Measurements from ENCODE around the gene PAX4.

Gene PAX4

DNA sequence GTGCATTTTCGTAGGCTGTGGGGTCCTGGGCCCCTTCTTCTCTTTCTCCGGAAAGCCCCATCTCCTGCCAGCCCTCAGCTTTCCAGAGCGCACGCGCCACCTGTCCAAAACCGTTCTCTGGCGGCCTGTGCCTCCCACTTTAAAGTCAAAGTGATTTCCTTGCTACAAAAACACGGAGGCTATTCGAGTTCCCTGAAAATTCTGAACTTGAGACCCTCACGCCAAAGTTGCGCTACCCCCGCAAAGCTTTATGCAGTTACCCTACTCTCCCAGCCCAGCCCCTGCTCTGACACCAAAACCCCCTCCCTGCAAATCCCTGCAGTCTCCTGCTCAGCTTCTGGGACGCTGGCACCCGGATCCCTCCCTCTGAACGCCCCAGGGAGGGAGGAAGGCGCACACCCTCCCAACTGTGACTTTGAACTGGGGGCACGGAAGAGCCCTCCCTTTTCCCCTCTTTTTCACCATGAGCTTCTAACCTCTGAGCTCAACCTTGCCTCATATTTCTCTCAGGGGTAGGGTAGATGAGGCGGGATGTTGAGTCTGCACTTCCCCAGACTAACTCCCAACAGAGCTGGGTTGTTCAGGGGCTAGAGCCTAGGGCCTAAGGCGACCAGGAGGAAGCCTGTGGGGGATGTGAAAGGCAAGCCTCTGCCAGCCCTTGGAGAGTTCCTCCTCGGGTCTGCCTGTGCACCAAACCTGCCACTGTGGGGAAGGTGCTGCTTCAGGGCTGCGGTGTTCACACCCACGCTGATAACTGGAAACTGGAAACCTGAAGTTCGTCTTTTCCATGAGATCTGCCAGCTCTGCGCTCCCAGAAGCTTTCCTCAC, 2.7 kb upstream of the PAX4 start:
- H4K8ac ChIP-seq (ENCODE audit: low read depth, low read length) = no peak overlapping the region
- peak overlapping the region; percentile 10 for H3K27ac ChIP-seq (ENCODE audit: low read depth, low read length)
- peak overlapping the region; percentile 32 for H3K4me2 ChIP-seq (ENCODE audit: low read length)
- H3K56ac ChIP-seq (ENCODE audit: low read length) = peak overlapping the region; percentile 51
- H4K5ac ChIP-seq (ENCODE audit: low read length) = no peak overlapping the region
- H2AK5ac ChIP-seq (ENCODE audit: low read length) = no peak overlapping the region
- peaks cover 2% of the 10 kb centered on the region for H3K4me1 ChIP-seq (ENCODE audit: control insufficient read depth, low read depth, low read length)
- no peak overlapping the region for H2BK5ac ChIP-seq (ENCODE audit: low read length)
- peak overlapping the region; percentile 13 for H3K18ac ChIP-seq (ENCODE audit: low read length)
- no peak overlapping the region for H3K4ac ChIP-seq (ENCODE audit: low read depth, low read length)
- H2BK15ac ChIP-seq (replicated peaks; ENCODE audit: low read depth) = no peak overlapping the region
- no peaks in the 10 kb centered on the region for H3K27me3 ChIP-seq (ENCODE audit: insufficient read depth, low read length, poor library complexity)
- H3K4me3 ChIP-seq (ENCODE audit: low read length) = peak overlapping the region; percentile 10
- peak overlapping the region; percentile 57 for H3K9ac ChIP-seq (ENCODE audit: low read length)
- H2BK120ac ChIP-seq (ENCODE audit: low read depth, low read length) = no peak overlapping the region
- WGBS (ENCODE audit: extremely low coverage, insufficient coverage, low lambda C conversion rate) = no CpG with 5 or more reads among the region's 24 CpGs
- H3K79me1 ChIP-seq (ENCODE audit: low read length) = no peaks in the 10 kb centered on the region
- no peaks in the 10 kb centered on the region for H3K36me3 ChIP-seq (ENCODE audit: control insufficient read depth, insufficient read depth, low read length)
- H3K23ac ChIP-seq (ENCODE audit: low read length) = no peak overlapping the region
- no peaks in the 10 kb centered on the region for H3K79me2 ChIP-seq (ENCODE audit: control insufficient read depth, insufficient read depth, low read length)
- DNase-seq = peak; percentile 81

DNA sequence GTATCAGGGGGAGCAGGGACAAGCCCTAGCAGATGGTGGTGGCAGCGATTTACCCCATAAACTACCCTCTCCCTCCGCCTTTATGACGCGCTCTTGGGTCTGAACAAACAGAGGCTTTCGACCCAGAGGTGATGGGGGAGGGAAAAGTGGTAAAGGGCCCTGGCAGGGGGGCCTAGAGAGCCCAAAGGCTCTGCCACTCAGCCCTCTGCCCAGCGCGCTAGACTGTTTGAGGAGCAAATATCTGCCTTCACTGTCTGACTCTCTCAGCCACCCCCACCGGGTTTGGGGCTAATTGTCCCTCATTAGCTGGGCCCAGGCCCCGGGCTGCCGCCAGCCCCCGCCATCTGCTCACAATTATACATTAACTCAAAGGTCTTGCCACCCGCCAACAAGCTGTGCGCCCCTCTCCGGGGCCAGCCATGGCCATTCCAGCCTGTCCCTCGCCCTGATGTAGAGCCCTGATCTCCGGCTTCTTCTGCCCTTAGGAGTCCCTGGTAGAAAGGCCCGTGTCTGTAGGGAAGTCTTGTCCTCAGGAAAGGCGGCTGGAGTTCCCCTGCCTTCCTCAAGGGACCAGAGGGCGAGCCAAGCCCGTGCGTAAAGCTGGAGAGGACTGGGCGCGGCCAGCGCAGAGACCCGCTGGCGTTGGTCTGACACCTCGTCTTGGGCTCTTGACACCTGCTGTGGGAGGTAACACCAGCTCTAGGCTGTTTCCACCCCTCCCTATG, 1.9 kb upstream of the PAX4 start:
- H3K27me3 ChIP-seq (ENCODE audit: insufficient read depth, low read length, poor library complexity) = no peaks in the 10 kb centered on the region

DNA sequence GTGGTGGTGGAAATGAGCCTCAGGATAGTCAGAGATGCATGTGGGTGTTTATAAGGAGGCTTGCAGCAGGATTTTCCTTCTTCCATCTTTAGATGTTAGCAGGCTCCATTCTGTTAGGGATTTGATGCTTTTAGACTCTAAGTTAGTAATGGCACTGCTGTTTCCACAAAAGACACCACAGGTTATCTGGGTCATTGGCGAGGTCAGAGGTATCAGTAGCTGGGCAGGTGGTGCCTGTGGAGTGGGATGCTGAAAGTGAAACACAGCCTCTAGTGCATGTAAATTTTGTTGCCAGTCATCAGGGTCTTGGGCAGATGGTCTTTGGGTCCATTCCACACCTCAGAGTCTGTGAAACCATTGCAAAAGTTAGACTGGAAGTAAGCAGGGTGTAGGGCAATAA, 833 bp upstream of the PAX4 start:
- no peak overlapping the region for H3K4me2 ChIP-seq (ENCODE audit: low read length)
- H4K8ac ChIP-seq (ENCODE audit: low read depth, low read length) = no peak overlapping the region
- no peak overlapping the region for H2BK5ac ChIP-seq (ENCODE audit: low read length)
- H4K5ac ChIP-seq (ENCODE audit: low read length) = no peak overlapping the region
- DNase-seq = no peak
- no peak overlapping the region for H3K9ac ChIP-seq (ENCODE audit: low read length)
- no peak overlapping the region for H3K4ac ChIP-seq (ENCODE audit: low read depth, low read length)
- no peaks in the 10 kb centered on the region for H3K79me1 ChIP-seq (ENCODE audit: low read length)
- H3K27ac ChIP-seq (ENCODE audit: low read depth, low read length) = no peak overlapping the region
- H3K18ac ChIP-seq (ENCODE audit: low read length) = no peak overlapping the region
- H3K56ac ChIP-seq (ENCODE audit: low read length) = no peak overlapping the region
- peaks cover 2% of the 10 kb centered on the region for H3K4me1 ChIP-seq (ENCODE audit: control insufficient read depth, low read depth, low read length)
- H3K4me3 ChIP-seq (ENCODE audit: low read length) = no peak overlapping the region
- H3K79me2 ChIP-seq (ENCODE audit: control insufficient read depth, insufficient read depth, low read length) = no peaks in the 10 kb centered on the region
- no CpG with 5 or more reads among the region's 1 CpG for WGBS (ENCODE audit: extremely low coverage, insufficient coverage, low lambda C conversion rate)
- H2BK15ac ChIP-seq (replicated peaks; ENCODE audit: low read depth) = no peak overlapping the region
- no peak overlapping the region for H3K23ac ChIP-seq (ENCODE audit: low read length)
- no peak overlapping the region for H2AK5ac ChIP-seq (ENCODE audit: low read length)
- H2BK120ac ChIP-seq (ENCODE audit: low read depth, low read length) = no peak overlapping the region
- H3K27me3 ChIP-seq (ENCODE audit: insufficient read depth, low read length, poor library complexity) = no peaks in the 10 kb centered on the region
- no peaks in the 10 kb centered on the region for H3K36me3 ChIP-seq (ENCODE audit: control insufficient read depth, insufficient read depth, low read length)

More for the DNA sequence above, 1.9 kb upstream of the PAX4 start:
- H3K23ac ChIP-seq (ENCODE audit: low read length) = no peak overlapping the region
- H2BK120ac ChIP-seq (ENCODE audit: low read depth, low read length) = no peak overlapping the region
- H3K18ac ChIP-seq (ENCODE audit: low read length) = no peak overlapping the region
- peak overlapping the region; percentile 27 for H3K27ac ChIP-seq (ENCODE audit: low read depth, low read length)
- no peak overlapping the region for H2AK5ac ChIP-seq (ENCODE audit: low read length)
- peak; percentile 93 for DNase-seq
- H3K79me1 ChIP-seq (ENCODE audit: low read length) = no peaks in the 10 kb centered on the region
- H4K5ac ChIP-seq (ENCODE audit: low read length) = no peak overlapping the region
- H3K4me3 ChIP-seq (ENCODE audit: low read length) = peak overlapping the region; percentile 10
- H3K56ac ChIP-seq (ENCODE audit: low read length) = peak overlapping the region; percentile 51
- no peak overlapping the region for H2BK15ac ChIP-seq (replicated peaks; ENCODE audit: low read depth)
- no peak overlapping the region for H3K4ac ChIP-seq (ENCODE audit: low read depth, low read length)
- no peak overlapping the region for H4K8ac ChIP-seq (ENCODE audit: low read depth, low read length)
- peak overlapping the region; percentile 57 for H3K9ac ChIP-seq (ENCODE audit: low read length)
- H3K36me3 ChIP-seq (ENCODE audit: control insufficient read depth, insufficient read depth, low read length) = no peaks in the 10 kb centered on the region
- no CpG with 5 or more reads among the region's 27 CpGs for WGBS (ENCODE audit: extremely low coverage, insufficient coverage, low lambda C conversion rate)
- no peaks in the 10 kb centered on the region for H3K79me2 ChIP-seq (ENCODE audit: control insufficient read depth, insufficient read depth, low read length)
- H2BK5ac ChIP-seq (ENCODE audit: low read length) = no peak overlapping the region
- H3K4me1 ChIP-seq (ENCODE audit: control insufficient read depth, low read depth, low read length) = peaks cover 2% of the 10 kb centered on the region
- H3K4me2 ChIP-seq (ENCODE audit: low read length) = peak overlapping the region; percentile 32

DNA sequence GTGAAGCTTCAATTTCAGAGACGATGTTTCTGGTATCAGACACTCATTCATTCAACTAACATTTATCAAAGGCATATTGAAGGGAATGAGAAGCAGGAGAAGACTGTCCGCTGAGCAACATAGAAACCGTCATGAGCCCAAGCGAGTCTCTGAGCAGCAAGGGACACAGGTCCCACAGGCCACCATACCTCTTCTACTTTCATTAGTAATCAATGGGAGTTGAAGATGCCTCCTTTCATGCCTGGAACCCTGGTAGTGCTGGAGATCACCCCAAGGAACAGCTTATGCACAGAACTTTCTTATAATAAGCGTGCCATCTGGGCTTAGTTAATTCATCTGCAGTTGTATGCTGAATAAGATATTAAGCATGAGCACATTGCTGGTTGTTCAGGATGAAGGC, 1.2 kb downstream of the PAX4 start:
- H3K4me3 ChIP-seq (ENCODE audit: low read length) = no peak overlapping the region
- H3K23ac ChIP-seq (ENCODE audit: low read length) = no peak overlapping the region
- H4K5ac ChIP-seq (ENCODE audit: low read length) = no peak overlapping the region
- no peak for DNase-seq
- no peak overlapping the region for H3K9ac ChIP-seq (ENCODE audit: low read length)
- no peak overlapping the region for H2BK5ac ChIP-seq (ENCODE audit: low read length)
- H3K4me2 ChIP-seq (ENCODE audit: low read length) = no peak overlapping the region
- no peak overlapping the region for H2AK5ac ChIP-seq (ENCODE audit: low read length)
- H2BK120ac ChIP-seq (ENCODE audit: low read depth, low read length) = no peak overlapping the region
- H4K8ac ChIP-seq (ENCODE audit: low read depth, low read length) = no peak overlapping the region
- WGBS (ENCODE audit: extremely low coverage, insufficient coverage, low lambda C conversion rate) = no CpG with 5 or more reads among the region's 5 CpGs
- no peaks in the 10 kb centered on the region for H3K79me1 ChIP-seq (ENCODE audit: low read length)
- H3K56ac ChIP-seq (ENCODE audit: low read length) = no peak overlapping the region
- no peaks in the 10 kb centered on the region for H3K79me2 ChIP-seq (ENCODE audit: control insufficient read depth, insufficient read depth, low read length)
- peaks cover 2% of the 10 kb centered on the region for H3K4me1 ChIP-seq (ENCODE audit: control insufficient read depth, low read depth, low read length)
- H3K18ac ChIP-seq (ENCODE audit: low read length) = no peak overlapping the region
- no peaks in the 10 kb centered on the region for H3K27me3 ChIP-seq (ENCODE audit: insufficient read depth, low read length, poor library complexity)
- no peak overlapping the region for H2BK15ac ChIP-seq (replicated peaks; ENCODE audit: low read depth)
- no peak overlapping the region for H3K27ac ChIP-seq (ENCODE audit: low read depth, low read length)
- no peak overlapping the region for H3K4ac ChIP-seq (ENCODE audit: low read depth, low read length)
- no peaks in the 10 kb centered on the region for H3K36me3 ChIP-seq (ENCODE audit: control insufficient read depth, insufficient read depth, low read length)

DNA sequence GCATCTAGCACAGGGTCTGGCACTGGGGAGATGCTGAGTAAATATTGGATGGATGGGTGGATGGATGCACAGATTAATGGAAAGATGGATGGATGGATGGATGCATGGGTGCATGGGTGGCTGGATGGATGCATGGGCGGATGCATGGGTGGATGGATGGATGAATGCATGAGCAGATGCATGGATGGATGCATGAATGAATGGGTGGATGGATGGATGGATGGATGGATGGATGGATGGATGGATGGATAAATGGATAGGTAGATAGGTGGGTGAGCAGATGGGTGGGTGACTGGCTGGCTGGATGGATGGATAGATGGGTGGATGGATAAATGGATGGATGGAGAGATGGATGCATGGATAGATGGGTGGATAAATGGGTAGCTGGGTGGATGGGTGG, 5.7 kb downstream of the PAX4 start:
- no CpG with 5 or more reads among the region's 1 CpG for WGBS (ENCODE audit: extremely low coverage, insufficient coverage, low lambda C conversion rate)
- H2BK120ac ChIP-seq (ENCODE audit: low read depth, low read length) = no peak overlapping the region
- no peak overlapping the region for H3K4me3 ChIP-seq (ENCODE audit: low read length)
- no peak overlapping the region for H4K8ac ChIP-seq (ENCODE audit: low read depth, low read length)
- no peaks in the 10 kb centered on the region for H3K4me1 ChIP-seq (ENCODE audit: control insufficient read depth, low read depth, low read length)
- H2BK5ac ChIP-seq (ENCODE audit: low read length) = no peak overlapping the region
- H3K56ac ChIP-seq (ENCODE audit: low read length) = no peak overlapping the region
- H3K18ac ChIP-seq (ENCODE audit: low read length) = no peak overlapping the region
- H3K9ac ChIP-seq (ENCODE audit: low read length) = no peak overlapping the region
- H3K79me1 ChIP-seq (ENCODE audit: low read length) = no peaks in the 10 kb centered on the region
- no peaks in the 10 kb centered on the region for H3K27me3 ChIP-seq (ENCODE audit: insufficient read depth, low read length, poor library complexity)
- H3K4ac ChIP-seq (ENCODE audit: low read depth, low read length) = no peak overlapping the region
- H2BK15ac ChIP-seq (replicated peaks; ENCODE audit: low read depth) = no peak overlapping the region
- H2AK5ac ChIP-seq (ENCODE audit: low read length) = no peak overlapping the region
- no peak overlapping the region for H3K27ac ChIP-seq (ENCODE audit: low read depth, low read length)
- no peak overlapping the region for H3K4me2 ChIP-seq (ENCODE audit: low read length)
- no peak overlapping the region for H4K5ac ChIP-seq (ENCODE audit: low read length)
- no peaks in the 10 kb centered on the region for H3K36me3 ChIP-seq (ENCODE audit: control insufficient read depth, insufficient read depth, low read length)
- H3K23ac ChIP-seq (ENCODE audit: low read length) = no peak overlapping the region
- no peaks in the 10 kb centered on the region for H3K79me2 ChIP-seq (ENCODE audit: control insufficient read depth, insufficient read depth, low read length)
- no peak for DNase-seq

Measured in mesendoderm (in vitro differentiated cells).